GM21390 (cell line): ENCODE results near the gene PLIN4.
"Not testable (repeated sequence)": the region's sequence is repeated elsewhere in the genome, so short reads cannot be mapped to it uniquely, and the experiment has no call there.

Experiments
- ATAC-seq: cut with Tn5 transposase; IDR thresholded peaks from one replicate; pipeline ENCODE4 v1.9.1; 2021; ENCODE audit not compliant: unreplicated experiment

Gene PLIN4

GRCh38 chr19:4527377-4527776, 9.1 kb upstream of the PLIN4 start:
- ATAC-seq = not testable (repeated sequence)

GRCh38 chr19:4525563-4526002, 7.3 kb upstream of the PLIN4 start:
- ATAC-seq = no peak

DNA sequence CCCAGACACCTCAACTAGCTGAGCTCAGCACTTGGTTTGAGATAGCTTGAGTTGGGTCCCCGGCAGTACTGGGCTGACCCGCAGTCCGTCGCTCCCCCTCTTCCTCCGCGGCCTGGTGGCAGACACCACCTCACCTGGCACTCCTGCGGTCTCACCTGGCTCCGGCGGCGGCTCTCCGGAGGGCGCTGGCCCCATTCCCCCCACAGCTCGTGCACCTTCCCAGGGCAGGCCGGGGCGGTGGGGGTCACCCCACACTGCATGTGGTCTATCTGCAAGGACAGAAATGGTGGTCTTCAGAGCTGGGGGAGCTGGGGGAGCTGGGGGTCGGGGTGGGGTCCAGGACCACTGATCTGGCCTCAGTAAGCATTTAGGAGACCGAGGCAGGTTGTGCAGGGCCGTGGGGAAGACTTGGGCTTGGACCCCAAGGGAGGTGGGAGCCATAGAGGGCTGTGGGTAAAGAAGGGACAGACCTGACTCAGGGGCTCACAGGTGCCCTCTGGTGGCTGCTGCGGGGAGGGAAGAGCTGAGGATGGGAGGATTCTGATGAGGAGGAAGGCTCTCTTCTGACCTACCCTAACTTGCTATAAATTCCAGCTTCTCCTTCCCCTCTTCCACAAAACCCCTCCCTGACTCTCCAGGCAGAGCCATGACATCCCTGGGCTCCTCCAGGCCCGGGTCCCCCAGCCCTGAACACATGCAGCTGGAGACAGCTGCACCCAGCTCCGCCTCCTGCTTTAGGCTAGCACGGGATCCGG, 6.7 kb upstream of the PLIN4 start:
- no peak for ATAC-seq

- ATAC-seq = no peak
These were observed 5.2 kb upstream of the PLIN4 start for GRCh38 chr19:4523306-4524110.

DNA sequence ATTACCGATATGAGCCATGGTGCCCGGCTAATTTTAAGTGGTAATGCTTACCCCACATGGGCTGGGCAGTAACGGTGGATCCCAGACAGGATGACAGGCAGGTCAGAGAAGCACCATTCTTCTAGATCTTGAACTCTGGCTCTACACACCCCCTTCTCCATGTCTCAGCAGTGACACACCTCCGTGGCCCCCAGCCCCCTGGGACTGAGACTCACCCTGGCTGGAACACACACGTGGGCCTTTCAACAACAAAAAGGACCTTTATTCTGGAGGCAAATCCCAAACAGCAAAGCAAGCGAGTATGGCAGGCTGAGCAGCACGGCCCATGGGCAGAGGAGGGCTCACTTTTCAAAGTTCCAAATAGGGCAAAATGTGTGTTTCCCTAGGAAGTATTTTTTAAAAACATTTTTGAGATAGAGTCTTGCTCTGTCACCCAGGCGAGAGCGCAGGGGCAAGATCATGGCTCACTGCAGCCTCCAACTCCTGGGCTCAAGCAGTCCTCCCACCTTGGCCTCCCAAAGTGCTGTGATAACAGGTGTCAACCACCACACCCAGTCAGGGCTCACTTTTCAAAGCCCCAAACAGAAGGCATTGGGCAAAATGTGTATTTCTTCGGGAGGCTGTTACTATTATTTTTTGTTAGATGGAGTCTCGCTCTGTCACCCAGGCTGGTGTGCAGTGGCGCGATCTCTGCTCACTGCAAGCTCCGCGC, 4.2 kb upstream of the PLIN4 start:
- ATAC-seq = no peak

DNA sequence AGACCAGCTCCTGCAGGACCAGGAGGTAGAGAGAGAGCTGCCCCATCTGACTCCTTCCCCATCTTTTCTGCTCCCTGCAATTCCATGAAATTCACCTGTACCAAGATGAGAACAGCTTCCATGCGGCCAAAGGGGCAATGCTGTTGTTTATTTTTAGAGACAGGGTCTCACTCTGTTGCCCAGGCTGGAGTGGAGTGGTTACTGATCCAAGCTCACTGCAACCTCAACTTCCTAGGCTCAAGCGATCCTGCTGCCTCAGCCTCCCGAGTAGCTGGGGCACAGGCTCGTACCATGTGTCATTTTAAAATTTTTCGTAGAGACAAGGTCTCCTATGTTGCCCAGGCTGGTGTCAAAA, 3.6 kb upstream of the PLIN4 start:
- no peak for ATAC-seq

- ATAC-seq = no peak
These were observed 3.0 kb upstream of the PLIN4 start for GRCh38 chr19:4521170-4521887.

DNA sequence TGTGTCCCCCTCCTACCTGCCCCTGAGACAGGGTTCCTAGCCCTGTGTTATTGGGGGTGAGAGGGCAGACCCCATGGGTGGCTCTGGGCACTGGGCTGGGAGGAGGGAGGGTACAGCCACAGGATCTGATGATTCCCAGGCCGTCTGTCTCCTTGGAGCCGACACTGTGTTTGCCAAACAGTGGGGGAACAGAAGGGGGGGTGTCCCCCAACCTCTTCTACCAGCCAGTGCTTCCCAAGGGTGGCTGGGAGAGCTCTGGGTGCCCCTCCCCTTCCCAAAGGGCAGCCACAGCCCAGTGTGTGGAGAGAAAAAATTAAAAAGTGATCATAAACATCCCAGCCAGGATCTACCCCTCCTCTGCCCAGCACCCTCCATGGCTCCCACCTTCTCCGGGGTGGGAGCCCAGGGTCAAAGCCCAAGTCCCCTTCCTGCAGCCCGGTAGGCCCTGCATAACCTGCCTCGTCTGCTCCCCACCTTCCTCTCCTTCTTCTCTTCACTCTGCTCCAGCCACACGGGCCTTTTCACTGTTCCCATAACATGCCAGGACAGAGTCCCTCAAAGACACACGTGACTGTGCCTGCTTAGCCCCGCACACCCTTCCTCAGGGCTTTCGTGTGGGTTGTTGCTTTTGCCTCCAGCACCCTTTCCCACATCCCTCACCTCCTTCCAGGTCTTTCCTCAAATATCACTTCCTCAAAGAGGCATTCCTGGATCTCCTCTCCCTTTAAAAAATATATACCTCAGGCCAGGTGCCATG, 1.4 kb upstream of the PLIN4 start:
- ATAC-seq = no peak

DNA sequence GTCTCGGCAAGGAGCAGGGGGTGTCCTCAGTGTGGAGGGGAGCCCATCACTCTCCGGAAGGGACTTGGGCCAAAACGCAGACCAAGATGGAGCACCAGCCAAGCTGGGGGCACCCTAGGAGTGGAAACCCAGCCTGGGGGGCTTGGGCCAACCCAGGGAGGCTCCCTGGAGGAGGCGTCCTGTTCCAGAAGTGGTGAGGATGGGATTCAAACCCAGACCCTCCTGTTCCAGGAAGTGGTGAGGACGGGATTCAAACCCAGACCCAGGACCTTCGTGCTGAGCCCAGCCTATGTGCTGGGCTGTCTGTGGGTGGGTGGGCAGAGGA, 848 bp upstream of the PLIN4 start:
- ATAC-seq = no peak

DNA sequence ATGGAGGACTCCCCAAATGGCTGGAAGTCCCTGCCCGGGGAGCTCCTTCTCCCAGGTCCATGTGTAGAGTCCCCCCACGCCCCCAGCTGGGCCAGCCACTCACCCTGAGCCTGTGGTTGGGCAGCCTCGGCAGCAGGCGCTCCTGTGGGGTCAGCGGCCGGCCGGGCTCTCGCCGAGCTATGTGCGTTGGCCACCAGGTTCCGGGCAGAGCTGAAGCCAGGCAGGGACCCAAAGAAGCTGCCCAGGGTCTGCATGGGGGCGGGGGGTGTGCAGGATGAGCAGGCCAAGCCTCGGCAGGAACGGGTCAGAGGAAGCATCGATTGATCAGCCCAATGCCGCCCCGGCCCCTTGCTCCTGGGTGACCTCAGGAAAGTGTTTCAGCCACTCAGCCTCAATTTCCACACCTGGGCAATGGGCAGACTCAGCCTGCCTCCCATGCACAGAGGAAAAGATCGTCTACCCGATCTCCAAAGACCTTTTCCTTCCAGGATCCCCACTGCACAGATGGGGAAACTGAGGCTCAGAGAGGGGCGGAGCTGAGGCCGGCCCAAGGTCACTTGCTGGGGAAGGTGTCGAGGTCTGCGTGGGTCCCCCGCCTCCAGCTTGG, 732 bp downstream of the PLIN4 start:
- no peak for ATAC-seq

GRCh38 chr19:4516939-4517300, 1.4 kb downstream of the PLIN4 start:
- ATAC-seq = no peak

- ATAC-seq = no peak
These were observed 1.9 kb downstream of the PLIN4 start for GRCh38 chr19:4516199-4516938.

DNA sequence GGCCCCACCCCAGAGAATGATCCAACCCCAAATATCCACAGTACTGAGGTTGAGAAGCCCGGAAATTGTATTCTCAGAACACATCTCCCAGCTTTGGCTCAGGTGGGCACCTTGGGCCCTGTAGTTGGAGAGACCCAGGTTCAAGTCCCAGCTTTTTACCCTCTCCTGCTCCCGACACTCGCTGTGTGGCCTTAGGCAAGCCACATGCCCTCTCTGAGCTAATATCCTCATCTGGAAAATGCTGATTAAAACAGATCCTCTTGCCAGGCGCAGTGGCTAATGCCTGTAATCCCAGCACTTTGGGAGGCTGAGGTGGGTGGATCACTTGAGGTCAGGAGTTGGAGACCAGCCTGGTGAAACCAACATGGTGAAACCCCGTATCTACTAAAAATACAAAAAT, 2.6 kb downstream of the PLIN4 start:
- no peak for ATAC-seq

- ATAC-seq = no peak
These were observed 5.0 kb downstream of the PLIN4 start for GRCh38 chr19:4513248-4513647.

GRCh38 chr19:4512070-4512469, 6.2 kb downstream of the PLIN4 start:
- ATAC-seq = no peak

DNA sequence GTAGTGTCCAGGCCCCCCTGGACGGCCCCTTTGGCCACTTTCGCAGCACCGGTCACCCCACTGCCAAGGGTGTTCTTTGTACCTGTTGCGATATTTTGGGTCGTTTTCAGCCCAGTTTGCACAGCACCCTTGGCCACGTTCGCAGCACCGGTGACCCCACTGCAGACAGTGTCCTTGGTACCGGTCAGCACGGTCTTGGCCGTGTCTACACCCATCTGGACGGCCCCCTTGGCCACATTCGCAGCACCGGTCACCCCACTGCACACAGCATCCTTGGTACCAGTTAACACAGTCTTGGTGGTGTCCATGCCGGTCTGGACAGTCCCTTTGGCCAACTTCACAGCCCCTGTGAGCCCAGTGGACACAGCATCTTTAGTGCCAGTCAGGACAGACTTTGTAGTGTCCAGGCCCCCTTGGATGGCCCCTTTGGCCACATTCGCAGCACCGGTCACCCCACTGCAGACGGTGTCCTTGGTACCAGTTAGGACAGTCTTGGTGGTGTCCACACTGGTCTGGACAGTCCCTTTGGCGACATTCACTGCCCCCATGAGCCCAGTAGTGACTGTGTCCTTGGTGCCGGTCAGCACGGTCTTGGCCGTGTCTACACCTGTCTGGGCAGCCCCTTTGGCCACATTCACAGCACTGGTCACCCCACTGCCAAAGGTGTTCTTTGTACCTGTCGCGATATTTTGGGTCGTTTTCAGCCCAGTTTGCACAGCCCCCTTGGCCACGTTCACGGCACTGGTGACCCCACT, 6.8 kb downstream of the PLIN4 start:
- no peak for ATAC-seq

- ATAC-seq = no peak
These were observed 7.6 kb downstream of the PLIN4 start for GRCh38 chr19:4510435-4511255.

DNA sequence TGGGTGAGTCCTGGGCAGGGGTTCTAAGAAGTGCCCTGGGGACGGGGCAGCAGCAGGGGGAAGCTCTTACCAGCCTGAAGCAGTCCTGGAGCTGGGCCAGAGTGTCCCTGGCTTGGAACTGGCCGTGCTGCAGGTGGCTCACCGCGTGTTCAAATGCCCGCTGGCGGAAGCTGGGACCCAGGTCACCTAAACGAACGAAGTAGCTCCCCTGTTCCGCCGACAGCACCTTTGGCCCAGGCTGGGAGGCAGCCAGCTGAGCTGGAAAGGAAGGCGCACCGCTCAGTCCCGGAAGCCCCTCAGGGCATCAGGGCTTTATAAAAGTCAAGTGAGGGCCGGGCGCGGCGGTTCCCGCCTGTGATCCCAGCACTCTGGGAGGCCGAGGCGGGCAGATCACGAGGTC, 9.6 kb downstream of the PLIN4 start:
- ATAC-seq = no peak
